NCI-H446 treated with DMSO at 0.1 percent for 48 hours (cell line): ENCODE results near the gene INTS4.
"Not testable (repeated sequence)": the region's sequence is repeated elsewhere in the genome, so short reads cannot be mapped to it uniquely, and the experiment has no call there.

ENCODE experiments used
- DNase-seq: peaks from one replicate; lab custom pipeline; 2025; lab: John Stamatoyannopoulos, UW

INTS4 gene

DNA sequence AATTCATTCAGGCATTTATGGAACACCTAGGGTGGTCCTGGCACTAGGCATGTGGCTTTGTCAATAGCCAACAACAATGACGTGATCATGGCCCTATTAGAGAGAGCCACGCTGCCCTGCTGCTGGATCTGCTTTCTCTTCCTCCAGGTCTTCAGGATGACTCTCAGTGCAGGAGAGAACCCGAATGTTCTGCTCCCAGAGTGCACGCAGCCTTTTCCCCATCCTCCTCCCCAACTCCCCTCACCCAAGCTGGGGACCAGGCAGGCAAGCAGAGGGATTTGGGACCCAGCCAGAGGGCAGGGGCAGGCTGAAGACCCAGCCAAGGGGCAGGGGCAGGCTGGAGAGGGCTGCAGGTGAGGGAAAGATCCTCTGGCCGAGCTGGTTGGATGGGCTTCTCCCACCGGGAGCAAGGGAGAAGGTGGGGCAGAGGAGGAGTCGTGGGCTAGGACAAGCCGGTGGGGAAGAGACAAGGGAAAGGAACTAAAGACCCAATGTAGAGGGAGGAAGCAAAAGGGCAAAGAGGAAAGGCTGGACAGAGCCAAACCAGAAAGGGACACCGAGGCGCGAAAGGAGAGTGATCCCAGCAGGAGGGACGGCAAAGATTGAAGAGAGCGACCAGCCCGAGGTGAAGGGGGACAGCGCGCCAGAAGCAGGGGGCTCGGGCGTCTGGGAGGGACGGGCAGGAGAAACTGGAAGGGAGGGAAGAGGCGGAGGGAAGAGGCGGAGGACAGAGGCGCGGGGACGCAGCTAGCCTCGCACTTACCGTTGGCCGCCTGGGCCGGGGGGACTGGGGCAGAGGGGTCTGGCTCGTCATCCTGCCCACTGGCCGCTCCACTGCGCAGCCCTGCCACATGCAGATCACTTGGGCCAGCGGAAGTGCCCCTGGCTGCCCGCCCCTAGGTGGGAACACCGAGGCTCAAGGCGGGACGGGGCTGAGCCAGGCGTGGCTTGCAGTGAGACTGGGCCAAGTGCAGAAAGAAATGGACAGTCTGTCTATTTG is 28.2 kb upstream of the INTS4 start, which contains the start of gene KCTD14:
KCTD14 (minus strand) TSS at position 880 of the 1,000 bp plus-strand sequence; CDS start at position 853, 27 bp downstream.
- DNase-seq, result peak; percentile 60

- no peak for DNase-seq
Measured at GRCh38 chr11:78021611-78022010, 27.1 kb upstream of the INTS4 start.

DNA sequence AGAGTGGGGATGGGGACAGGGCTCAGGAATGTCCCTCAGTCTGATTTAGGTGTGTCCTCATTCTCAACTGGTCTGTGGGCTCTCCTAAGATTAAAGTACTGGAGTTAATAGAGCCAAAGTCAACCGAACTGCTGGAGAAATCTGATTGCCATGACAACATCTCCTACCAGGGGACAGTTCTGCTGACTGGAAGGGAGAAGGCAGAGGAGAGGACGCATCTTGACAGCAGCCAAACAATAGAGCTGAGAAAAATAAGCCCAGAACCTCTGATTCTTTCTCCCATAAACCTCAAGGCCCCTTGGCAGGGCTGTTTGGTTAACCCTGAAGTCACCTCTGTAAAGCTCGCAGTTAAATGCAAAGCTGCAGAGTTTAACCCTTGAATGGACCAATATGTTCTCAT is 25.8 kb upstream of the INTS4 start:
- DNase-seq, result no peak

GRCh38 chr11:78019808-78020207 is 25.3 kb upstream of the INTS4 start:
- no peak for DNase-seq

DNA sequence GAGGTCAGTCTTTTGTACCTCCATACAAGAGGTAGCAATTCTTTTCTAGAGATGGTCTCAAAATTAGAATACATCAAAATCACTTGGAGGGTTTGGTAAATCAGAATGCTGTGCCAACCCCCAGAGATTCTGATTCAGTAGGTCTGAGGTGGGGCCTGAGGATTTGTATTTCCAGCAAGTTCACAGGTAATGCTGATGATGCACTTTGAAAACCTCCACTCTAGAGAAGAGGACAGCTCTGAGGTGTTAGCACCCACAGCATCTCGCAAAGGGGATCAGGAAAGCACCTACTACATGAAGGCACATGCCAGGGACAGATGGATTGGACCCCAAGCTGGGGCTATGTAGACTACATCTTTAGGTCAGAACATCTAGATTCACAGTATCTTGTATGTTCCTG is 21.4 kb upstream of the INTS4 start:
- DNase-seq, result no peak

DNA sequence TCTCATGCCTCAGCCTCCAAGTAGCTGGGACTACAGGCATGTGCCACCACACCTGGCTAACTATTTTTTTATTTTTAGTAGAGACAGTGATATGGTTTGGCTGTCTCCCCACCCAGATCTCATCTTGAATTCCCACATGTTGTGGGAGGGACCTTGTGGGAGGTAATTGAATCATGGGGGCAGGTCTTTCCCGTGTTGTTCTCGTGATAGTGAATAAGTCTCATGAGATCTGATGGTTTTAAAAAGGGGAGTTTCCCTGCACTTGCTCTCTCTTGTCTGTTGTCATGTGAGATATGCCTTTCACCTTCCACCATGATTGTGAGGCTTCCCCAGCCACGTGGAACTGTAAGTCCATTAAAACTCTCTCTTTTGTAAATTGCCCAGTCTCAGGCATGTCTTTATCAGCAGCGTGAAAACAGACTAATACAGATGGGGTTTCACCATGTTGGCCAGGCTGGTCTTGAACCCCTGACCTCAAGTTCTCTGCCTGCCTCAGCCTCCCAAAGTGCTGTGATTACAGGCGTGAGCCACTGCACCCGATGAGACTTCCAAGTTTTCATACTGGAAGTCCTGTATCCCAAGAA is 20.6 kb upstream of the INTS4 start:
- not testable (repeated sequence) for DNase-seq

DNA sequence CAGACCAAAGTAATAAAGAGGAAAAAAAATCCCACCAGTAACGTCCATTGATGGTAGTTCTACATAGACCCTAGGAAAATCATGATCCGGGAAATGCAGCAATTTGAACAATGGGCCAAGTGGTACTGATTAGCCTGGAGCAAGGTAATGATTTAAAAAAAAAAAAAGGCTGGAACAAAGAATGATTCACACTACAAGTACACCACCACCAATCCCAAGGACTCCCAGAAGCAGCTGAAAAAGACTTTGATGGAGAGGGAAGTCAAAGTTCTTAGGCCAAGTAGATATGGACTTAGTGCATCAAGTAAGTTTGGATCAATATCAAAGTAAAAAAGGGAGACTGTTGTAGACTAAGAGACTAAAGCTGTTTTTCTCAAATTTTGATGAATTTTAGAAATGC is 16.8 kb upstream of the INTS4 start:
- DNase-seq, result no peak

GRCh38 chr11:78010755-78011154 is 16.3 kb upstream of the INTS4 start:
- DNase-seq, result no peak

- DNase-seq, result no peak
Measured at GRCh38 chr11:78010304-78010703, 15.8 kb upstream of the INTS4 start.

- DNase-seq, result no peak
Measured at GRCh38 chr11:78009062-78009461, 14.6 kb upstream of the INTS4 start.

- DNase-seq, result peak; percentile 77
Measured at GRCh38 chr11:78000193-78000592, 5.7 kb upstream of the INTS4 start.

DNA sequence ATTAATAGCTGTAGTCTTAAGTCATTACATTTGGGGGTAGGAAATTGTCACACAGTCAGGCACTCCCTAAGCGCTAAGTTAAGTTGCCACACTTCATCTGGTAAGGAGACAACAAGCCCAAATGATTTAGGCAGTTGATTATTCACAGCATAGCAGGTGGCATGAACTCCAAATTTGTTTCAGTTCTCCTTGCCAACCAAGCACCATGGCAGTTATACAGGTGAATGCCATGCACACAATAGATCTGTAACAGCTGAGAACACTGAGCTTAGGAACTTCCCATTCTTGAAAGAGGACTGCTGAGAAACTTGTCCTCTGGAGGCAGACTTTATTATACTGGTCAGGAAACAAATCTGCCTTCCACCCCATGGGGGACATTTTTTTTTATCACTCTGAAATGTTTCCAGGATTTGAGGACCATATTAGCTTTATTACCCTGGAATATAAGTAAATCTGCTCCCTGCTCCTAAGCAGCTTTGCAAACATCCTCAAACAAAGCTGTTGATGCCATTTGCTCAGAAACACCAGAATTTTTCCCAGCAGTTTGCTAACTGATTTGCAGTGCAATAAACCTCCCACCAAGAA is 5.1 kb upstream of the INTS4 start:
- no peak for DNase-seq

DNA sequence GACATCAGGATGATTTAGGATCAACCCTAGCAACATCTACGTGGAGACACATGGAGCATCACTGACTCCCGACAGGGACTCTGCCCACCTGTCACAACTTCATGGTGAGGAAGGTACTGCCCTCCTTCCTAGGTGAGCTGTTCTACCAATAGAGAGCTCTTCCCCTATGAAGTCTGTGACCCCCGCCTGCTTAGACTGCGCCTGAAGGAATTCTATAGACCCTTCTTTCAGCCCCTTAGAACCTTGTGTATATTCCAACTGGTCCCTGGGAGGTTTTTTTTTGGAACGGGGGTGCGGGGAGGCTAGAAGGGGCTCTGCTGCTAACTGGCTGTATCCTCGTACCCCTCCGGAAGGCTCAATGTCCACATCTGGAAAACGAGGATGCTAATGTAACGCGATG is 566 bp downstream of the INTS4 start:
- no peak for DNase-seq

DNA sequence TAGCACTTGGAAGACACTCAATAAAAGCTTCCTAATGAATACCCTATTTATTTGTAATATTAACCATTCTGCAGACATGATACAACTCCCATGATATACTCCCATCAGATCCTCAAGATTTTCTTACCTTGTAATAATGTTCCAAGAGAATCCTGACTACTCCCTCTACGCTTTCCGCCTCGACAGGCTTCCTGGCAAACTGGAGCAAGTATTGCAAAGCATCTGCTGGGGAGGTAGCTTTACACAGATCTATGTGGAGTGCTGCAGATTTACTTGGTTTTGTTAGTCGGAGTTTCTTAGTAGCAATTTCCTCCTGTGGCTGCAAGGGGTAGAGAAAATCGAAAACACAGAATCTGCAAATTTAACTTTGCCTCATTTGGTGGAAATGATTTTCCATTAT is 3.5 kb downstream of the INTS4 start:
- DNase-seq, result no peak

GRCh38 chr11:77986456-77986855 is 8.0 kb downstream of the INTS4 start:
- not testable (repeated sequence) for DNase-seq

- no peak for DNase-seq
Measured at GRCh38 chr11:77981346-77981947, 13.0 kb downstream of the INTS4 start.

- no peak for DNase-seq
Measured at GRCh38 chr11:77968337-77968736, 26.1 kb downstream of the INTS4 start.

DNA sequence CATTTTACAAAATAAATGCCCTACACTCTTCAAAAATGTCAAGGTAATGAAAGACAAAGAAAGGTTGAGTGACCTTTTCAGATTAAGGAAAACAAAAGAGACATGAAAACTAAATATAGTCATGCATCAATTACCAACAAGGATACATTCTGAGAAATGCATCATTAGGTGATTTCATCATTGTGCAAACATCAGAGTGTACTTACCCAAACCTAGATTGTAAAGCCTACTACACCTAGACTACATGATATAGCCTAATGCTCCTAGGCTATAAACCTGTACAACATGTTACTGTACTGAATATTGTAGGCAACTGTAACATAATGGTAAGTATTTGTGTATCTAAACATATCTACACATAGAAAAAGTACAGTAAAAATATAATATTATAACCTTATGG is 26.7 kb downstream of the INTS4 start:
- no peak for DNase-seq

GRCh38 chr11:77967121-77967520 is 27.3 kb downstream of the INTS4 start:
- no peak for DNase-seq

- no peak for DNase-seq
Measured at GRCh38 chr11:77966338-77966737, 28.1 kb downstream of the INTS4 start.

GRCh38 chr11:77959434-77959833 is 35.0 kb downstream of the INTS4 start:
- DNase-seq, result no peak

DNA sequence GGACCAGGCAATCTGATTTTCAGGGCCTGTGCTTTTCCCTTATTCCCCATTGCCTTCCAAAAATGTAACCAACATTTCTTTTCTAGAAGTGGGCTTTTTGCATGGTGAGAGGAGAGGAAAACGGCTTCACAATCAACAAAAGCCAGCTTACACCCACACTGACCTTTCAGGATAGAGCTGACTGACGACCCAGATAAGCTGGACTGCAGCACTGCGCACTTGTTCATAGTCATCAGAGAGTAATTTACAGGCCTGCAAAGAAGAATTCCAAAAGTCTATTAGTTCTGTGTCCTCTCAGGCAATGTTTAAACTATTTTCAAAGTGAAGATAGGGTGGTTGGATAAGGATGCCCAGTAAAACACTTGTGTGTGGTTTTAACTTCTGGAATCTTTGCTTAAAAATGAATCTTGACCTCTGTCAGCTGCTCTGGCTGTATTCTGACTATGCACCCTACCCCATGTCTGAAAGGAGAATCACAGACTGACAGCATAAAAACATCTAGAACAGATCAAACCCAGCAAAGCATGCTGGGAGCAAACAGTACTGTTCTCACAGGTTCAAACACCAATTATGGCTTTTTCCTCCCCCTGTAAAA is 35.8 kb downstream of the INTS4 start:
- DNase-seq, result not testable (repeated sequence)
